HG03175 (cell line): ENCODE measurements around the gene MAPK6.
A peak's percentile ranks its signal among the peaks of the same experiment; 100 is the strongest.

ENCODE experiments used
- ATAC-seq: cut with Tn5 transposase; IDR thresholded peaks from one replicate; pipeline ENCODE4 v1.9.1; 2021; ENCODE audit warnings: mild to moderate bottlenecking, moderate library complexity; ENCODE audit not compliant: unreplicated experiment

MAPK6 gene

DNA sequence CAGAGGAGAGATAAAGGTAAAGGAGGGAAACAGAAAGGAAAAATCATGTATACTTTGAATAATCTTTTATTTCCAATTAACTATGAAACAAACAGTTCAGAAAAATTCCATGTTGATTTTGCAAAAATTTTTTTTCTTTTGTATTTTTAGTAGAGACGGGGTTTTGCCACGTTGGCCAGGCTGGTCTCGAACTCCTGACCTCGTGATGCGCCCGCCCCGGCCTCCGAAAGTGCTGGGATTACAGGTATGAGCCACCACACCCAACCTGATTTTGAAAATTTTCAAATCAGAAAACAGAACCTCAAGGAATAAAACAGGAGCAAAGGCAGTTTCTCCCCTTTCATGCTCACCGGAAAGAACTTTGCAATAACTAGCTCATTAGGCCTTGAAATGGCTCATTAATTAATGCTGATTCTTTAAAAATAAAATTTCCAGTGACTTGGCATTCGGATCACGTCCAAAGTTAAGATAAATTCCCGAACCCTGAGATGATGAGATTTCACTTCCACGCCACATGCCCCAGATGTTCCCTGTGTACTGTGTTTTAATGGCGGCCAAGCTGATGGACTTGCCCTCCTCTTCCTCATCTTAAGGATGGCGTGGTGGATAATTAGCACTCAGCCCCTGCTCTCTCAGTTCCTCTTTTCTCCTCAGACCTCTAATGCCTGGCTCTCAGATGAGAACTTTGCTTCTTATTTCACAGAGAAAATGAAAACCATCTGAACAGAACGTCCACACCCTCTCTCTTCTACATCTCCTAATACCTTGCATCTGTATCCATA lies 82.7 kb downstream of the MAPK6 start:
- ATAC-seq = peak; percentile 41

DNA sequence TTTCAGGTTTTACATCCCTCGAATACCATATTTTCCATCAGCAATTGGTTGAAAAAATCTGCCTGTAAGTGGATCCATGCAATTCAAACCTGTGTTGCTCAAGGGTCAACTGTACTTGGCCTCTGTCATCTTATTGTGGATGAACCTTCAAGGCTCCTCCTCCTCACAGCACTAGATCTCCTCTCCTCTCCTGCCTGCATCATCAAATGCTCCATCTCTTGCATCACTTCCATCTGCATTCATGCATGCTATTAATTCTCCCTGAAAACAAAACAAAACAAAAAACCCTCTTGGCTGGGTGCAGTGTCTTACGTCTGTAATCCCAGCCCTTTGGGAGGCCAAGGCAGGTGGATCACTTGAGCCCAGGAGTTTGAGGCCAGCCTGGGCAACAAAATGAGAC lies 83.4 kb downstream of the MAPK6 start:
- ATAC-seq = no peak

- peak; percentile 75 for ATAC-seq
These were observed 84.5 kb downstream of the MAPK6 start for GRCh38 chr15:52103217-52104207.

DNA sequence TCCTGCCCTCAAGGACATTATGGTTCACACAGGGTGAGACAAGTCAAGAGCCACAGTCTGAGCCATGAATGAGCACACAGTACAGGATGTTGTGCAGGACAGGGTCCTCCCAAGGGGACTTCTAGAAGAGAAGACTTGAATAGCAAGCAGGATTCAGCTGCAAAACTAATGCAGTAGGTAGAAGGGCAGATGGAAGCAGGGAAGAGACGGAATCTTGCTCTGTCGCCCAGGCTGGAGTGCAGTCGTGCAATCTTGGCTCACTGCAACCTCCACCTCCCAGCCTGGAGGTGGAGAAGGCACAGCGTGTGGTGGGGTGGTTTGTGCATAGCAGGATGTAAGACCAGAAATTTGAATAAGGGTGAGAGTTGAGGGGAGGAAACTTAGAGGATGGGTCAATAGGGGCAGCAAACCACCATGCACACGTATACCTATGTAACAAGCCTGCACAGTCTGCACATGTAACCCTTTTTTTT lies 85.5 kb downstream of the MAPK6 start:
- ATAC-seq = no peak

DNA sequence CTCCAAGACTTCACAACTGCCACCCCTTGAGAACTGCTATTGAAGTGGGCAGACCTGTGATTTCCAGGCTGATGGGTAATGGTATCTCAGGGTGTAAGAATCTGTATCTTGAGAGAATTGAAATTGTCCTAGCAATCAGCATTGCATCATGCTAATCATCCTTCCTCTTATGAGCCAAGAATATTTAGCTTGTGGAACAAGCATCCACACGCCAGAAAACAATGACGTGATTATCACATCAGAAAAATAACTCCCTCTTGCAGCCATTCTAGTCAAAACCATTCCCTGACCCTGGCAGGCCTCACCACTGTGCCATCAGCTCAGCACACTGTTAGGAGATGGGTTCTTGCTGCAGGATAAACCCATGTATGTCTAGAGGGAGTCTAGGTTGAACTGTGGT lies 86.8 kb downstream of the MAPK6 start:
- no peak for ATAC-seq

- ATAC-seq = no peak
These were observed 87.6 kb downstream of the MAPK6 start for GRCh38 chr15:52106641-52107040.

GRCh38 chr15:52107238-52107637 lies 88.2 kb downstream of the MAPK6 start:
- ATAC-seq = no peak

- peak; percentile 62 for ATAC-seq
These were observed 90.8 kb downstream of the MAPK6 start for GRCh38 chr15:52109559-52110451.

GRCh38 chr15:52111517-52112202 lies 92.6 kb downstream of the MAPK6 start:
- ATAC-seq = no peak

DNA sequence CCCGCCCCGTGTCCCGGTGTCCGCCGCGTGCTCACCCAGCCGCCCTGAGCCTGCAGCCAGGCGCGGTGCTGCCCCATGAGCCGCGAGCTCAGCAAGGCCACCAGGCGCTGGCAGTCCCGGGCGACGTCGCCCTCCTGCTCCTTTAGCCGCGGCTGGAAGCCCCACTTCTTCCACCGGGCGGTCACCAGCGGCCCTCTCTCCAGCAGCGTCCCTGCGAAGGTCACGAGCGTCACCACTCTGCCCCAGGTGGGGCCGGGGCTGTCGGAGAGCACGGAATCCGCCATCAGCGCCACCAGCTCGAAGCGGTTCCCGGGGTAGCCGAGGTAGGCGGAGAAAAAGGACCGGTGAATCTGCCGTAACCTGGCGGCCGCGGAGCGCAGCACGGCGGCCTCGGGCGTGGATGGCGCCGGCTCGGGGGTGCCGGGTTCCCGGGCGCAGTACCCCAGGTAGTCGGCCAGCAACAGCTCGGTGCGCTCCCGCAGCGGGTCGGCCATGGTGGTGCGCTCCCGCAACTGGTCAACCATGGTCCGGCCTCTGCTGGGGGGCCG lies 93.3 kb downstream of the MAPK6 start:
- ATAC-seq = peak; percentile 30

- no peak for ATAC-seq
These were observed 94.2 kb downstream of the MAPK6 start for GRCh38 chr15:52113235-52113634.

- ATAC-seq = no peak
These were observed 94.7 kb downstream of the MAPK6 start for GRCh38 chr15:52113708-52114107.

DNA sequence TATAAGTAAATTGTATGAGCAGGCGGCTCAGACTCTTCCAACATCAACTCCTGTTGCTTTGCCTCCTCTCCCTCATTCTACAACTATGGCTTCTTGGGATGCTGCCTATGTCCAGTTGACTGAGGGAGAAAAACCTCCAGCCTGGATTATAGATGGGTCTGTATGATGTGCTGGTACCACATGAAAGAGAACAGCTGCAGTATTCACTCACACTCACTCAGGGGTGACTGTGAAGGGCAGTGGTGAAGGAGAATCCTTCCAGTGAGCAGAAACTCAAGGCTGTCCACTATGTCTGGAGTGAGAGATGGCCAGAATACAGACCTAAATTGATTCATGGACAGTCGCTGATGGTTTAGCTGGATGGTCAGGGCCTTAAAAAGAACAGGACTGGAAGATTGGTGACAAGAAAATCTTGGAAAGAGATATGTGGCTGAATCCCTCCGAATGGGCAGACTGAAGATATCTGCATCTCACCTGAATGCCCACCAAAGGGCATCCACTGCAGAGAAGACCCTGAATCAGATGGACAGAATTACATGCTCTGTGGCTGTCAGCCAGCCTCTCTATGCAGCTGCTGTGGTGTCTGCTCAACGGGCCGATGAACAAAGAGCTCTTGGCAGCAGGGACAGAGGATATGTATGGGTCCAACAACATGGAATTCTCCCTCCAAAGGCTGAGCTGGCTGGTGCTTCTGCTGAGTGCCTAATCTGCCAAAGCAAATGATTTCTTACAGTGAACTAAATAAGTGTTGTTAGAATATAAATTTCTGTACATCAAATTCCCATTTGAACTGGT lies 95.4 kb downstream of the MAPK6 start:
- ATAC-seq = no peak

GRCh38 chr15:52115598-52116427 lies 96.8 kb downstream of the MAPK6 start:
- ATAC-seq = no peak
